HepG2 (cell line): ENCODE data around the gene CDHR4. TPM values are rescaled to one million over a fixed set of nuclear protein-coding genes. Genes with fewer than 3 reads are reported as not detected.

Source experiments
- ATF4 ChIP-seq, 2 experiments: fragments of 450-650 bp in 1 of 2; sonication (generic) in 1 of 2; formaldehyde crosslinking; IDR thresholded peaks; 2 replicates each; pipeline versions ENCODE4 v1.5.0 to v1.8.0; 2020 to 2022; ENCODE audit warnings: mild to moderate bottlenecking in 1 of 2, missing genetic modification reagents in 1 of 2
- BHLHE40 ChIP-seq: IDR thresholded peaks from 2 replicates; pipeline ENCODE4 v1.6.1; 2011; ENCODE audit warnings: low read length, improper control_type of control experiment
- CAMTA2 ChIP-seq: sonication (generic); formaldehyde crosslinking; IDR thresholded peaks from 2 replicates; pipeline ENCODE4 v1.4.0; 2020; ENCODE audit warnings: mild to moderate bottlenecking, missing genetic modification reagents, borderline replicate concordance
- CENPT ChIP-seq: sonication (generic); formaldehyde crosslinking; IDR thresholded peaks from 2 replicates; pipeline ENCODE4 v1.8.0; 2022; ENCODE audit warnings: low read depth, mild to moderate bottlenecking, moderate library complexity, missing genetic modification reagents
- CHCHD3 ChIP-seq: sonication (generic); formaldehyde crosslinking; IDR thresholded peaks from 2 replicates; pipeline ENCODE4 v1.8.0; 2022; ENCODE audit warnings: mild to moderate bottlenecking, missing genetic modification reagents, moderate library complexity
- E2F1 ChIP-seq: sonication (generic); formaldehyde crosslinking; IDR thresholded peaks from 2 replicates; pipeline ENCODE4 v1.5.0; 2020; ENCODE audit warnings: missing genetic modification reagents
- EZH2 ChIP-seq: conservative IDR thresholded peaks from 2 replicates; pipeline ENCODE4 v1.6.1; 2012; ENCODE audit warnings: mild to moderate bottlenecking, low read depth, low read length, moderate library complexity
- FOXO1 ChIP-seq: sonication (generic); formaldehyde crosslinking; IDR thresholded peaks from 2 replicates; pipeline ENCODE4 v1.4.0; 2020; ENCODE audit warnings: missing genetic modification reagents
- GABPB1 ChIP-seq: IDR thresholded peaks from 2 replicates; pipeline ENCODE4 v1.6.1; 2016; ENCODE audit warnings: mild to moderate bottlenecking, missing genetic modification reagents, moderate library complexity, missing compliant biosample characterization
- IKZF1 ChIP-seq: fragments of 450-650 bp; IDR thresholded peaks from 2 replicates; pipeline ENCODE4 v1.7.1; 2016
- JUNB ChIP-seq: sonication (generic); formaldehyde crosslinking; IDR thresholded peaks from 2 replicates; pipeline ENCODE4 v1.8.0; 2022; ENCODE audit warnings: missing genetic modification reagents, mild to moderate bottlenecking, borderline replicate concordance
- KLF11 ChIP-seq: IDR thresholded peaks from 2 replicates; pipeline ENCODE4 v1.6.1; 2016; ENCODE audit warnings: missing compliant biosample characterization
- MEF2D ChIP-seq: sonication (generic); formaldehyde crosslinking; IDR thresholded peaks from 2 replicates; pipeline ENCODE4 v1.5.1; 2020; ENCODE audit warnings: mild to moderate bottlenecking, missing genetic modification reagents
- RFX5 ChIP-seq: IDR thresholded peaks from 2 replicates; pipeline ENCODE4 v1.6.1; 2011; ENCODE audit warnings: low read depth, low read length, improper control_type of control experiment
- SP2 ChIP-seq: sonication (generic); formaldehyde crosslinking; IDR thresholded peaks from 2 replicates; pipeline ENCODE4 v1.5.1; 2020; ENCODE audit warnings: mild to moderate bottlenecking, missing genetic modification reagents
- TEAD3 ChIP-seq: optimal IDR thresholded peaks from 2 replicates; pipeline ENCODE3; 2016; ENCODE audit warnings: borderline replicate concordance
- TFDP1 ChIP-seq: IDR thresholded peaks from 2 replicates; pipeline ENCODE4 v1.6.1; 2016; ENCODE audit warnings: missing compliant biosample characterization, missing genetic modification reagents, borderline replicate concordance
- ZFP90 ChIP-seq: sonication (generic); formaldehyde crosslinking; IDR thresholded peaks from 2 replicates; pipeline ENCODE4 v1.8.0; 2022; ENCODE audit warnings: missing genetic modification reagents, mild to moderate bottlenecking, inconsistent platforms, borderline replicate concordance
- ZFY ChIP-seq: sonication (generic); formaldehyde crosslinking; IDR thresholded peaks from 2 replicates; pipeline ENCODE4 v1.4.0; 2020; ENCODE audit warnings: missing genetic modification reagents
- ZNF333 ChIP-seq: sonication (generic); formaldehyde crosslinking; IDR thresholded peaks from 2 replicates; pipeline ENCODE4 v1.4.0; 2020; ENCODE audit warnings: mild to moderate bottlenecking, missing genetic modification reagents, borderline replicate concordance
- ZNF607 ChIP-seq: sonication (generic); formaldehyde crosslinking; IDR thresholded peaks from 2 replicates; pipeline ENCODE4 v1.5.1; 2020; ENCODE audit warnings: missing genetic modification reagents, mild to moderate bottlenecking, borderline replicate concordance
- ZNF713 ChIP-seq: sonication (generic); formaldehyde crosslinking; IDR thresholded peaks from 2 replicates; pipeline ENCODE4 v1.4.0; 2020; ENCODE audit warnings: mild to moderate bottlenecking, missing genetic modification reagents
- ZNF788 ChIP-seq: sonication (generic); formaldehyde crosslinking; IDR thresholded peaks from 2 replicates; pipeline ENCODE4 v1.5.0; 2020; ENCODE audit warnings: mild to moderate bottlenecking, missing genetic modification reagents, borderline replicate concordance
- polyA plus RNA-seq, 8 experiments: library from polyadenylated mRNA; depleted of rRNA in 3 of 8; stranded (reverse) in 7 of 8; unstranded in 1 of 8; fragments of >200 nt; fragmentation: Illumina TruSeq in 4 of 8; extraction: Trizol in 4 of 8; gene quantifications; 2 replicates each; pipeline versions ENCODE4 v1.2.1 to v1.2.3, GENCODE V29; 2011 to 2016; ENCODE audit warnings: low read depth in 4 of 8, missing spikeins in 1 of 8, mixed read lengths in 1 of 8; ENCODE audit not compliant: insufficient read depth in 1 of 8
- total RNA-seq, 5 experiments: library from RNA; depleted of rRNA; stranded (reverse); fragments of >200 nt; fragmentation: Illumina TruSeq; extraction: Trizol; gene quantifications; 2 replicates each; pipeline ENCODE4 v1.2.3, GENCODE V29; 2016; ENCODE audit warnings: low read depth in 1 of 5
- TF ChIP-seq, protein P1 (sequence below): IDR thresholded peaks from 2 replicates; pipeline ENCODE4 v1.6.1; 2016; ENCODE audit warnings: missing compliant biosample characterization, missing genetic modification reagents, borderline replicate concordance

The CDHR4 gene
- total and polyA plus RNA-seq, 2 of the 13 experiments (the other 11 are each of a cell fraction or from before 2014, with no cell fraction given), result 0.21 TPM; not detected in 1

DNA sequence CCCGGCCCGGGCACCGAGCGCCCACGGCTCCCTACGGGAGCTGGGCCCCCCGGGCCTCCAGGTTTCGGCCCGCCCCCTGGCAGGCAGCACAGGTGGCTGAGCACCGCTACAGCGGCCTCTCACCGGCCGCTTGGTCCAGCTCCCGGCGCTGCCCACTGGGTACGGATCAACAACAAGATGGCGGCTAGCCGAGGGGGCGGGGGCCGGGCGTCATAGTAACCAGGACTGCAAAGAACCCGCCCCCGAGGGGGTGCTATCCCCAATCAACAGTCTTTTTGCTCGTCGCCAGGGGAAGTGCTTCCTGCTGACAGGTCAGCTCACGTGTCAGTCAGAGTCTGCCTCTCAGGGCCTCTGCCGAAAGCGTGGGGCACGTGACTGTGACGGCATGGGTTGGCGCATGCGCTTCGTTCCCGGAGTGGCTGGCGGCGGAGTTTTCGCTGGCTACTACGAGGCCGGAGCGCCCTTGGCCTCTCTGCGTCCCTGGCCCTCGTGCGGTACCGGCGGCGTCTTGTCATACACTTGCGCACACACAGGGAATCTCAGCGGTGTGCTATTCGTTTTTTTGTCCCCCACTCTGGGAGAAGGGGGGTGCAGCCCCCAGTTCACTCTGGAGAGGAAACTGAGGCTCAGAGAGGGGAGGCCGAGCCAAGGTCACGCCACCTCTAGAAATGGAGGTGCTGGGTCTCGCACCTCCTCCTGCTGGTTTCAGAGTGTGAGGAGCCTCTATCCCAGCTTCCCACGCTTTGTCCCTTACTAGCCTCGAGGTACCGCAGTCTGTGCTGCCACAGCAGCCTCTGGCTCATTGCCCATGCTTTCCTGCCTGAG is 13.1 kb downstream of the CDHR4 start, which contains the start of gene IP6K1 (continued):
- TF ChIP-seq ZNF333 (CRISPR knock-in tag), result 0 out of 2 replicates have a peak, but pooled peaks have one; percentile 61
- TF ChIP-seq E2F1, result peak; percentile 63; the same call in 1 of the 2 replicates
- peak; percentile 73 for TF ChIP-seq TEAD3 (CRISPR knock-in tag)
- TF ChIP-seq KLF11, result 0 out of 2 replicates have a peak, but pooled peaks have one; percentile 17
- TF ChIP-seq CHCHD3 (CRISPR knock-in tag), result 0 out of 2 replicates have a peak, but pooled peaks have one; percentile 35
- peak; percentile 96; the same call in 1 of the 2 replicates for TF ChIP-seq CENPT (CRISPR knock-in tag)
- TF ChIP-seq CAMTA2 (CRISPR knock-in tag), result peak; percentile 77; the same call in 1 of the 2 replicates
- TF ChIP-seq ZNF607, result peak; percentile 62; the same call in 1 of the 2 replicates
- peak; percentile 26; the same call in 1 of the 2 replicates for TF ChIP-seq FOXO1 (CRISPR knock-in tag)
- peak; percentile 75 for TF ChIP-seq TFDP1 (CRISPR knock-in tag)
- TF ChIP-seq JUNB (CRISPR knock-in tag), result no peak
- TF ChIP-seq GABPB1 (CRISPR knock-in tag), result peak; percentile 93
- TF ChIP-seq ATF4 (CRISPR knock-in tag; IDR thresholded peaks at IDR 0.05), result no peak; a peak in 1 of 4 replicates
- TF ChIP-seq ZFY, result peak; percentile 89
- TF ChIP-seq EZH2, result no peak
- TF ChIP-seq ZFP90 (CRISPR knock-in tag), result 0 out of 2 replicates have a peak, but pooled peaks have one; percentile 30
- 0 out of 2 replicates have a peak, but pooled peaks have one; percentile 4 for TF ChIP-seq ZNF788 (CRISPR knock-in tag)
- TF ChIP-seq ZNF713, result no peak
- 0 out of 2 replicates have a peak, but pooled peaks have one; percentile 20 for TF ChIP-seq RFX5
- TF ChIP-seq MEF2D (CRISPR knock-in tag), result peak; percentile 70
- TF ChIP-seq BHLHE40, result peak; percentile 99
- TF ChIP-seq, protein P1, sequence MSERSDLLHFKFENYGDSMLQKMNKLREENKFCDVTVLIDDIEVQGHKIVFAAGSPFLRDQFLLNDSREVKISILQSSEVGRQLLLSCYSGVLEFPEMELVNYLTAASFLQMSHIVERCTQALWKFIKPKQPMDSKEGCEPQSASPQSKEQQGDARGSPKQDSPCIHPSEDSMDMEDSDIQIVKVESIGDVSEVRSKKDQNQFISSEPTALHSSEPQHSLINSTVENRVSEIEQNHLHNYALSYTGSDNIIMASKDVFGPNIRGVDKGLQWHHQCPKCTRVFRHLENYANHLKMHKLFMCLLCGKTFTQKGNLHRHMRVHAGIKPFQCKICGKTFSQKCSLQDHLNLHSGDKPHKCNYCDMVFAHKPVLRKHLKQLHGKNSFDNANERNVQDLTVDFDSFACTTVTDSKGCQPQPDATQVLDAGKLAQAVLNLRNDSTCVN (CRISPR knock-in tag), result 0 out of 2 replicates have a peak, but pooled peaks have one; percentile 30
- TF ChIP-seq SP2, result peak; percentile 100
- no peak for TF ChIP-seq IKZF1
